H9 (cell line): Measurements from ENCODE around the gene DLG2. TPM values are rescaled to one million over a fixed set of nuclear protein-coding genes. Genes with fewer than 3 reads are reported as not detected.

ENCODE experiments used
- DNase-seq: peaks from one replicate; pipeline ENCODE4 v3.0.0-alpha.2; 2017
- H2AFZ ChIP-seq: one replicate; pipeline ENCODE4 v1.6.1; 2013; ENCODE audit warnings: mild to moderate bottlenecking, low read length, control low read depth, moderate library complexity
- H2AK5ac ChIP-seq: 2 replicates; pipeline ENCODE4 v1.6.1; 2013; ENCODE audit warnings: low read length, control low read depth, mixed read lengths; ENCODE audit not compliant: insufficient read length
- H2BK120ac ChIP-seq: one replicate; pipeline ENCODE4 v1.6.1; 2013; ENCODE audit warnings: low read depth, mild to moderate bottlenecking, low read length, control low read depth, inconsistent platforms; ENCODE audit not compliant: poor library complexity, severe bottlenecking
- H2BK12ac ChIP-seq: 2 replicates; pipeline ENCODE4 v1.6.1; 2013; ENCODE audit warnings: low read length, control low read depth, mixed read lengths, low read depth; ENCODE audit not compliant: insufficient read length
- H2BK15ac ChIP-seq: 2 replicates; pipeline ENCODE4 v1.6.1; 2013; ENCODE audit warnings: low read depth, low read length, control low read depth
- H2BK20ac ChIP-seq: one replicate; pipeline ENCODE4 v1.6.1; 2013; ENCODE audit warnings: low read depth, mild to moderate bottlenecking, low read length, control low read depth, inconsistent platforms; ENCODE audit not compliant: poor library complexity, severe bottlenecking
- H2BK5ac ChIP-seq: 2 replicates; pipeline ENCODE4 v1.6.1; 2013; ENCODE audit warnings: low read length, control low read depth, mixed read lengths; ENCODE audit not compliant: insufficient read length
- H3K14ac ChIP-seq: 2 replicates; pipeline ENCODE4 v1.6.1; 2013; ENCODE audit warnings: low read length, control low read depth; ENCODE audit not compliant: insufficient read depth
- H3K18ac ChIP-seq: 2 replicates; pipeline ENCODE4 v1.6.1; 2013; ENCODE audit warnings: low read depth, mild to moderate bottlenecking, mixed read lengths, low read length, control low read depth; ENCODE audit not compliant: insufficient read length
- H3K23ac ChIP-seq: 2 replicates; pipeline ENCODE4 v1.6.1; 2013; ENCODE audit warnings: low read length, control low read depth, mixed read lengths, low read depth; ENCODE audit not compliant: insufficient read length
- H3K23me2 ChIP-seq: 2 replicates; pipeline ENCODE4 v1.6.1; 2013; ENCODE audit warnings: low read depth, mild to moderate bottlenecking, mixed read lengths, low read length, control low read depth; ENCODE audit not compliant: insufficient read length, poor library complexity, severe bottlenecking
- H3K27ac ChIP-seq: 2 replicates; pipeline ENCODE4 v1.5.1; 2013; ENCODE audit warnings: low read length, control low read depth, mixed read lengths, low read depth; ENCODE audit not compliant: insufficient read length
- H3K27me3 ChIP-seq: 2 replicates; pipeline ENCODE4 v1.6.1; 2013; ENCODE audit warnings: low read length, control low read depth, inconsistent platforms; ENCODE audit not compliant: insufficient read depth
- H3K4ac ChIP-seq: 2 replicates; pipeline ENCODE4 v1.6.1; 2013; ENCODE audit warnings: low read depth, mild to moderate bottlenecking, control low read depth, inconsistent platforms, low read length, moderate library complexity
- H3K4me1 ChIP-seq: 2 replicates; pipeline ENCODE4 v1.6.1; 2013; ENCODE audit warnings: low read length, control low read depth, inconsistent platforms; ENCODE audit not compliant: insufficient read depth
- H3K4me2 ChIP-seq: 2 replicates; pipeline ENCODE4 v1.6.1; 2013; ENCODE audit warnings: low read length, control low read depth, mixed read lengths; ENCODE audit not compliant: insufficient read length, insufficient read depth
- H3K56ac ChIP-seq: 2 replicates; pipeline ENCODE4 v1.6.1; 2013; ENCODE audit warnings: low read depth, mild to moderate bottlenecking, mixed read lengths, low read length, control low read depth; ENCODE audit not compliant: insufficient read length
- H3K79me1 ChIP-seq: 2 replicates; pipeline ENCODE4 v1.6.1; 2013; ENCODE audit warnings: low read depth, mild to moderate bottlenecking, moderate library complexity, low read length, control low read depth, inconsistent platforms; ENCODE audit not compliant: insufficient read depth, poor library complexity, severe bottlenecking
- H3K79me2 ChIP-seq: 2 replicates; pipeline ENCODE4 v1.6.1; 2013; ENCODE audit warnings: low read length, control low read depth, inconsistent platforms; ENCODE audit not compliant: insufficient read depth
- H3K9ac ChIP-seq: 2 replicates; pipeline ENCODE4 v1.6.1; 2013; ENCODE audit warnings: low read length, control low read depth, mixed read lengths; ENCODE audit not compliant: insufficient read length; ENCODE audit errors: extremely low read depth
- H3K9me3 ChIP-seq: one replicate; pipeline ENCODE4 v1.6.1; 2013; ENCODE audit warnings: low read depth, low read length, inconsistent platforms; ENCODE audit not compliant: control insufficient read depth
- H3T11ph ChIP-seq: one replicate; pipeline ENCODE4 v1.6.1; 2013; ENCODE audit warnings: mild to moderate bottlenecking, low read length, control low read depth, inconsistent platforms
- H4K20me1 ChIP-seq: one replicate; pipeline ENCODE4 v1.6.1; 2013; ENCODE audit not compliant: control insufficient read depth, insufficient read length, insufficient read depth
- H4K5ac ChIP-seq: 2 replicates; pipeline ENCODE4 v1.6.1; 2013; ENCODE audit warnings: low read depth, mild to moderate bottlenecking, mixed read lengths, low read length, control low read depth; ENCODE audit not compliant: insufficient read length
- H4K8ac ChIP-seq: replicated peaks from 2 replicates; pipeline ENCODE4 v1.6.1; 2013; ENCODE audit warnings: low read length, control low read depth, mixed read lengths, low read depth; ENCODE audit not compliant: insufficient read length
- H4K91ac ChIP-seq: 2 replicates; pipeline ENCODE4 v1.6.1; 2013; ENCODE audit warnings: low read depth, mild to moderate bottlenecking, moderate library complexity, mixed read lengths, low read length, control low read depth; ENCODE audit not compliant: insufficient read length
- H3K27ac Mint-ChIP-seq, 3 experiments: 2 replicates in 2 of 3; 3 replicates in 1 of 3; pipeline ENCODE4 v1.8.0; 2020 to 2021; ENCODE audit warnings: mixed read lengths in 3 of 3, mild to moderate bottlenecking in 1 of 3, moderate library complexity in 1 of 3
- H3K27me3 Mint-ChIP-seq: 2 replicates; pipeline ENCODE4 v1.8.0; 2021; ENCODE audit warnings: low read depth, mild to moderate bottlenecking, moderate library complexity, mixed read lengths
- H3K36me3 Mint-ChIP-seq, 3 experiments: 2 replicates in 2 of 3; 3 replicates in 1 of 3; pipeline ENCODE4 v1.8.0; 2020 to 2021; ENCODE audit warnings: low read depth in 3 of 3, mixed read lengths in 3 of 3; ENCODE audit not compliant: insufficient read depth in 1 of 3
- H3K4me1 Mint-ChIP-seq, 2 experiments: 2 replicates each; pipeline ENCODE4 v1.8.0; 2020; ENCODE audit warnings: mixed read lengths in 2 of 2
- H3K4me3 Mint-ChIP-seq, 2 experiments: 2 replicates in 1 of 2; 3 replicates in 1 of 2; pipeline ENCODE4 v1.8.0; 2020 to 2021; ENCODE audit warnings: mild to moderate bottlenecking in 2 of 2, mixed read lengths in 2 of 2, moderate library complexity in 1 of 2
- H3K9me3 Mint-ChIP-seq, 2 experiments: 2 replicates in 1 of 2; 3 replicates in 1 of 2; pipeline ENCODE4 v1.8.0; 2020; ENCODE audit warnings: mild to moderate bottlenecking in 2 of 2, mixed read lengths in 2 of 2, moderate library complexity in 1 of 2
- WGBS: extraction: QIAGEN DNeasy Blood & Tissue Kit; methylation state at CpG from one replicate; pipeline ENCODE4 v1.1.7; 2013; ENCODE audit warnings: missing lambda C conversion rate, low lambda C conversion rate, mixed read lengths; ENCODE audit not compliant: insufficient read length; ENCODE audit errors: extremely low coverage; 5-methylcytosine and 5-hydroxymethylcytosine counted together
- total RNA-seq: library from RNA; stranded (reverse); gene quantifications from 2 replicates; pipeline ENCODE4 v1.2.1, GENCODE V29; 2021
- TF ChIP-seq, protein P1 (sequence below): fragments of 200-600 bp; sonication (generic); conservative IDR thresholded peaks from 3 replicates; pipeline ENCODE4 v1.8.0; 2021; ENCODE audit warnings: antibody characterized with exemption, mild to moderate bottlenecking

Gene DLG2
- total RNA-seq, 1 experiment from 2014 or later = 8.0 TPM

- Histone ChIP-seq H2BK20ac (no peak overlapping the region), H2BK120ac (no peak overlapping the region), H2BK12ac (no peak overlapping the region), H3K18ac (no peak overlapping the region), H3T11ph (no peak overlapping the region), H3K9me3 (no peaks in the 10 kb centered on the region), H4K5ac (no peak overlapping the region), H3K27ac (peak overlapping the region; percentile 60), H3K14ac (no peak overlapping the region), H2AFZ (no peak overlapping the region), H3K4me1 (peaks cover 4% of the 10 kb centered on the region; the same call in 1 of the 2 replicates), H3K79me2 (no peaks in the 10 kb centered on the region), H3K56ac (no peak overlapping the region), H2BK15ac (no peak overlapping the region), H3K79me1 (no peaks in the 10 kb centered on the region), H3K9ac (no peak overlapping the region), H2BK5ac (no peak overlapping the region), H3K23ac (no peak overlapping the region), H4K20me1 (no peaks in the 10 kb centered on the region), H4K8ac (no peak overlapping the region), H3K23me2 (no peaks in the 10 kb centered on the region), H4K91ac (no peak overlapping the region), H2AK5ac (no peak overlapping the region), H3K4me2 (no peak overlapping the region), H3K4ac (no peak overlapping the region), H3K27me3 (no peaks in the 10 kb centered on the region)
- peaks cover 27 to 34% of the 10 kb centered on the region in 2 experiments for H3K4me1 Mint-ChIP-seq
- TF ChIP-seq, protein P1, sequence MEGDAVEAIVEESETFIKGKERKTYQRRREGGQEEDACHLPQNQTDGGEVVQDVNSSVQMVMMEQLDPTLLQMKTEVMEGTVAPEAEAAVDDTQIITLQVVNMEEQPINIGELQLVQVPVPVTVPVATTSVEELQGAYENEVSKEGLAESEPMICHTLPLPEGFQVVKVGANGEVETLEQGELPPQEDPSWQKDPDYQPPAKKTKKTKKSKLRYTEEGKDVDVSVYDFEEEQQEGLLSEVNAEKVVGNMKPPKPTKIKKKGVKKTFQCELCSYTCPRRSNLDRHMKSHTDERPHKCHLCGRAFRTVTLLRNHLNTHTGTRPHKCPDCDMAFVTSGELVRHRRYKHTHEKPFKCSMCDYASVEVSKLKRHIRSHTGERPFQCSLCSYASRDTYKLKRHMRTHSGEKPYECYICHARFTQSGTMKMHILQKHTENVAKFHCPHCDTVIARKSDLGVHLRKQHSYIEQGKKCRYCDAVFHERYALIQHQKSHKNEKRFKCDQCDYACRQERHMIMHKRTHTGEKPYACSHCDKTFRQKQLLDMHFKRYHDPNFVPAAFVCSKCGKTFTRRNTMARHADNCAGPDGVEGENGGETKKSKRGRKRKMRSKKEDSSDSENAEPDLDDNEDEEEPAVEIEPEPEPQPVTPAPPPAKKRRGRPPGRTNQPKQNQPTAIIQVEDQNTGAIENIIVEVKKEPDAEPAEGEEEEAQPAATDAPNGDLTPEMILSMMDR = no peak
- no peaks in the 10 kb centered on the region for H3K27me3 Mint-ChIP-seq
- H3K4me3 Mint-ChIP-seq = no peak overlapping the region; a peak in 1 of 5 replicates
- no CpG with 5 or more reads among the region's 2 CpGs for WGBS
- DNase-seq = no peak
- peaks cover 4 to 8% of the 10 kb centered on the region in 2 experiments; a peak in 4 of 5 replicates for H3K9me3 Mint-ChIP-seq
- peak overlapping the region in 1 of 3 experiments; percentile 99; a peak in 3 of 7 replicates for H3K27ac Mint-ChIP-seq
- peaks cover 4 to 6% (median 5%) of the 10 kb centered on the region in 3 experiments; a peak in 5 of 7 replicates for H3K36me3 Mint-ChIP-seq
Measured at GRCh38 chr11:84544566-84544965, 1082.6 kb downstream of the DLG2 start.
